GM13977 (cell line): ENCODE results near the gene SOX5.

Source experiments
- DNase-seq: peaks from one replicate; pipeline ENCODE4 v3.0.0; 2012; ENCODE audit warnings: low spot score
- CTCF ChIP-seq: IDR thresholded peaks from 2 replicates; pipeline ENCODE4 v1.5.1; 2012; ENCODE audit warnings: mild to moderate bottlenecking, control low read depth; ENCODE audit not compliant: insufficient read depth; ENCODE audit errors: extremely low read depth, missing control alignments
- in situ Hi-C: fragments of 300-500 bp; cut with MboI; formaldehyde crosslinking; loops from one replicate; pipeline ENCODE4 v1.12.0; 2022; ENCODE audit warnings: low sequenced_read_pairs, low pct_unique_long_range_greater_than_20kb, mixed read lengths, inconsistent platforms; ENCODE audit not compliant: unreplicated experiment

Gene SOX5

GRCh38 chr12:23631786-23632377, 317.6 kb downstream of the SOX5 start:
- DNase-seq, result no peak
- in situ Hi-C loops, result no loop called here
- no peak for TF ChIP-seq CTCF

GRCh38 chr12:23630524-23630923, 318.9 kb downstream of the SOX5 start:
- DNase-seq, result no peak
- no peak for TF ChIP-seq CTCF
- in situ Hi-C loops, result no loop called here

- DNase-seq, result no peak
- in situ Hi-C loops, result no loop called here
Measured at GRCh38 chr12:23628806-23629205, 320.7 kb downstream of the SOX5 start.

GRCh38 chr12:23626791-23627190, 322.7 kb downstream of the SOX5 start:
- DNase-seq, result no peak
- no peak for TF ChIP-seq CTCF
- in situ Hi-C loops, result no loop called here

More at GRCh38 chr12:23628806-23629205, 320.7 kb downstream of the SOX5 start:
- no peak for TF ChIP-seq CTCF

GRCh38 chr12:23621900-23622299, 327.6 kb downstream of the SOX5 start:
- TF ChIP-seq CTCF, result no peak
- DNase-seq, result no peak
- in situ Hi-C loops, result no loop called here

GRCh38 chr12:23618718-23619117, 330.8 kb downstream of the SOX5 start:
- TF ChIP-seq CTCF, result no peak
- in situ Hi-C loops, result no loop called here
- DNase-seq, result no peak
